SK-N-SH treated with all-trans-retinoic acid at 6 μM for 48 hours (cell line): ENCODE data around the gene VPS13A.

ENCODE experiments used
- CREB5 ChIP-seq: fragments of 250-450 bp; sonication (Bioruptor Pico); IDR thresholded peaks from 2 replicates; pipeline ENCODE4 v1.5.1; 2020; ENCODE audit warnings: low read depth, mild to moderate bottlenecking, moderate library complexity
- GLIS3 ChIP-seq: fragments of 250-450 bp; sonication (Bioruptor Pico); IDR thresholded peaks from 2 replicates; pipeline ENCODE4 v1.5.0; 2020; ENCODE audit warnings: mild to moderate bottlenecking, moderate library complexity
- RARB ChIP-seq: fragments of 250-450 bp; sonication (Bioruptor Pico); IDR thresholded peaks from 2 replicates; pipeline ENCODE4 v1.8.0; 2021; ENCODE audit warnings: mild to moderate bottlenecking, moderate library complexity
- TCF4 ChIP-seq: fragments of 250-450 bp; sonication (Bioruptor Pico); IDR thresholded peaks from 2 replicates; pipeline ENCODE4 v1.8.0; 2021; ENCODE audit warnings: mild to moderate bottlenecking, moderate library complexity, borderline replicate concordance
- TOX ChIP-seq: fragments of 250-450 bp; sonication (Bioruptor Pico); IDR thresholded peaks from 2 replicates; pipeline ENCODE4 v1.8.0; 2021; ENCODE audit warnings: mild to moderate bottlenecking, moderate library complexity, borderline replicate concordance
- ZFP3 ChIP-seq: fragments of 250-450 bp; sonication (Bioruptor Pico); IDR thresholded peaks from 2 replicates; pipeline ENCODE4 v1.5.0; 2020; ENCODE audit warnings: mild to moderate bottlenecking, moderate library complexity
- ZFP30 ChIP-seq: fragments of 450-650 bp; formaldehyde crosslinking; IDR thresholded peaks from 2 replicates; pipeline ENCODE4 v1.5.0; 2022; ENCODE audit warnings: mild to moderate bottlenecking, moderate library complexity
- ZNF565 ChIP-seq: fragments of 450-650 bp; formaldehyde crosslinking; conservative IDR thresholded peaks from 2 replicates; pipeline ENCODE4 v1.5.0; 2020; ENCODE audit warnings: low read depth, mild to moderate bottlenecking, moderate library complexity
- TF ChIP-seq, protein P1 (sequence below): fragments of 250-450 bp; sonication (Bioruptor Pico); IDR thresholded peaks from 2 replicates; pipeline ENCODE4 v1.8.0; 2020; ENCODE audit warnings: mild to moderate bottlenecking, moderate library complexity, borderline replicate concordance

- TF ChIP-seq, protein P1, sequence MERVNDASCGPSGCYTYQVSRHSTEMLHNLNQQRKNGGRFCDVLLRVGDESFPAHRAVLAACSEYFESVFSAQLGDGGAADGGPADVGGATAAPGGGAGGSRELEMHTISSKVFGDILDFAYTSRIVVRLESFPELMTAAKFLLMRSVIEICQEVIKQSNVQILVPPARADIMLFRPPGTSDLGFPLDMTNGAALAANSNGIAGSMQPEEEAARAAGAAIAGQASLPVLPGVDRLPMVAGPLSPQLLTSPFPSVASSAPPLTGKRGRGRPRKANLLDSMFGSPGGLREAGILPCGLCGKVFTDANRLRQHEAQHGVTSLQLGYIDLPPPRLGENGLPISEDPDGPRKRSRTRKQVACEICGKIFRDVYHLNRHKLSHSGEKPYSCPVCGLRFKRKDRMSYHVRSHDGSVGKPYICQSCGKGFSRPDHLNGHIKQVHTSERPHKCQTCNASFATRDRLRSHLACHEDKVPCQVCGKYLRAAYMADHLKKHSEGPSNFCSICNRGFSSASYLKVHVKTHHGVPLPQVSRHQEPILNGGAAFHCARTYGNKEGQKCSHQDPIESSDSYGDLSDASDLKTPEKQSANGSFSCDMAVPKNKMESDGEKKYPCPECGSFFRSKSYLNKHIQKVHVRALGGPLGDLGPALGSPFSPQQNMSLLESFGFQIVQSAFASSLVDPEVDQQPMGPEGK (CRISPR knock-in tag): no peak
- TF ChIP-seq CREB5 (CRISPR knock-in tag) (no peak), ZNF565 (CRISPR knock-in tag) (no peak), TCF4 (no peak), RARB (CRISPR knock-in tag) (no peak), GLIS3 (no peak), TOX (no peak), ZFP3 (no peak), ZFP30 (CRISPR knock-in tag) (no peak)
Observed at GRCh38 chr9:77438653-77439052, 261.3 kb downstream of the VPS13A start.
